Activated T-helper 2 cell treated with anti-CD3 and anti-CD28 coated beads, Interferon-gamma antibody, Interleukin-2, Interleukin-4, amounts not matched to agents 10 μg/mL and 5 μg/mL and 100 μg/mL, durations not matched to agents 14 hours and 24 hours and 36 hours (primary cell): ENCODE results near the gene HRH1. TPM values are rescaled to one million over a fixed set of nuclear protein-coding genes. Genes with fewer than 3 reads are reported as not detected.
"Not testable (repeated sequence)": the region's sequence is repeated elsewhere in the genome, so short reads cannot be mapped to it uniquely, and the experiment has no call there.

ENCODE experiments used
- DNase-seq: peaks from one replicate; pipeline ENCODE4 v3.0.0; 2021; ENCODE audit warnings: low spot score
- H3K27ac Mint-ChIP-seq: one replicate; pipeline ENCODE4 v1.8.0; 2021; ENCODE audit warnings: mixed read lengths
- H3K27me3 Mint-ChIP-seq: one replicate; pipeline ENCODE4 v1.8.0; 2021; ENCODE audit warnings: low read depth, mixed read lengths
- H3K36me3 Mint-ChIP-seq: one replicate; pipeline ENCODE4 v1.8.0; 2021; ENCODE audit warnings: low read depth, mixed read lengths
- H3K4me1 Mint-ChIP-seq: one replicate; pipeline ENCODE4 v1.8.0; 2021; ENCODE audit warnings: low read depth, mixed read lengths
- H3K4me3 Mint-ChIP-seq: one replicate; pipeline ENCODE4 v1.8.0; 2021; ENCODE audit warnings: low read depth, mild to moderate bottlenecking, moderate library complexity, mixed read lengths
- H3K9me3 Mint-ChIP-seq: one replicate; pipeline ENCODE4 v1.8.0; 2021; ENCODE audit warnings: mixed read lengths
- intact Hi-C: fragments of 100-400 bp; cut with micrococcal nuclease; formaldehyde crosslinking; loops from one replicate; pipeline ENCODE4 v1.15.1; 2023
- total RNA-seq: library from RNA; stranded (reverse); gene quantifications from 2 replicates; pipeline ENCODE4 v1.2.3, GENCODE V29; 2022

Gene HRH1
- total RNA-seq, 1 donor from 2014 or later, result 1.3 TPM

DNA sequence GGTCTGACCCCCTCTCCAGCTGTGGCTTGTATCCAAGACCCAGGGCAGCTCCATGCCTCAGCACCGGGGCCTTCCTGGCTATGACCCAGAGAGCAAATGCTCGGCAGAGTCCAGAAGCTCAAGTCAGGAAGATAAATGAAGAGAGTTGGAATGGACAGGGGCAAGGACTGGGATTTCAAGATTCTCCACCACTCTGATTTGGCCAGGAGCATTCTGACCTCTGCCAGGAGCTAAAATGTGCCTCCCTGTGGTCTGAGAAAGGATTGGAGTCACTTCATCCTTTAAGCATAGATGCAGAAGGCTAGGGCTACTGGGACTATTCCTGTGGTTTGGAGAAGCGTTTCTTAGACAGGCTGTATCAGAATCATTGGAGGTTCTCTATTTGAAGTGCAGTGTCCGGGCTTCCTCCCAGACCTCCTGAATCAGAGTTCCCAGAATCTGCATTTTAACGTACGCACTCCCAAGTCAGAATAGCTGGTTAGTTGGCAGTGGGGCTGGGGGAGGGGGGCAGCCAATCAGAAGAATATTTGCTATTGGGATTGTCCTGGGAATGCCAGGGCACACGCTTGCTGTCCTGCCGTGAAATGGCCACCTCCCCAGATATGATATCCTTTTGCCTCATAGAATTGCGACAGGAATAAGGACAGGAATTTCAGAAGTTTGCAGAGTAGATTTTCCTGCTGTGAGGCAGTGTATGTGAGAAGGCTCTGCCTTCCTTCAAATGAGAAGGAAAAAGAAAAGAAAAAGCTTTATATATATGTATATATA, 57.4 kb downstream of the HRH1 start:
- peaks cover 20% of the 10 kb centered on the region for H3K27me3 Mint-ChIP-seq
- peaks cover 4% of the 10 kb centered on the region for H3K4me1 Mint-ChIP-seq
- intact Hi-C loops, result no loop called here
- no peak for DNase-seq
- no peak overlapping the region for H3K4me3 Mint-ChIP-seq
- H3K27ac Mint-ChIP-seq, result no peak overlapping the region
- no peaks in the 10 kb centered on the region for H3K36me3 Mint-ChIP-seq
- H3K9me3 Mint-ChIP-seq, result no peaks in the 10 kb centered on the region

DNA sequence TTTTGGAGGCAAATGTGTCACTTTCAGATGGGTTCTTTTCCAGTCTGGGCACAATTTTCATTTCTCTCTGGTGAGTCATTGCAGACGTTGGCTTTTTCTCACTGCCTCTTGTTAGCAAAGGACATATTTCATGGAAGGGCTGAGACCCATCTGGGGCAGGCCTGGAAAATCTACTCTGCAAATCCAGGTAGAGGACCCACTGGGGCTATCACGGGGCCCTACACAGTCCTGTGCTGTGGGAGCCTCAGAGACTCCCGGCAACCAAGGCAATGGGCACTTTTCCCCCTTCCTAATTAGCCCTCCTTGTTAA, 58.0 kb downstream of the HRH1 start:
- no peak overlapping the region for H3K4me3 Mint-ChIP-seq
- no peak for DNase-seq
- H3K4me1 Mint-ChIP-seq, result peaks cover 4% of the 10 kb centered on the region
- no peaks in the 10 kb centered on the region for H3K36me3 Mint-ChIP-seq
- H3K9me3 Mint-ChIP-seq, result no peaks in the 10 kb centered on the region
- intact Hi-C loops, result no loop called here
- no peak overlapping the region for H3K27ac Mint-ChIP-seq
- peaks cover 20% of the 10 kb centered on the region for H3K27me3 Mint-ChIP-seq

DNA sequence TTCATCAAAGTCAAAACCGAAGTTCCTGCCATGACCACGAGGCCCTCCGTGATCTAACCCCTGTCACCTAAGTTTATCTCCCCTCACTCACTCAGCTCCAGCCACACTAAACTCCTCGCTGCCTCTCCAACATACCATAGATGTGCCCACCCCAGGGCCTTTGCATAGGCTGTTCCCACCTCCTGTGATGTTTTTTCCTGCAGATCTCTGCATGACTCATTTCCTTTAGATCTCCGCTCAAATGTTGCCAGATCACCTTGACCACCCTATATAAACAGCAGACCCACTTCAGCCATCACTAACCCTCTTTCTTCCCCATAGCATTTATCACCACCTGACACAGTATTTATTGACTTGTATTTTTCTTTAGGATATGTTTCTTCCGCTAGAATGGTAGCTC, 58.5 kb downstream of the HRH1 start:
- intact Hi-C loops, result no loop called here
- H3K27ac Mint-ChIP-seq, result no peak overlapping the region
- H3K4me1 Mint-ChIP-seq, result peaks cover 5% of the 10 kb centered on the region
- H3K4me3 Mint-ChIP-seq, result no peak overlapping the region
- peaks cover 20% of the 10 kb centered on the region for H3K27me3 Mint-ChIP-seq
- H3K36me3 Mint-ChIP-seq, result no peaks in the 10 kb centered on the region
- no peaks in the 10 kb centered on the region for H3K9me3 Mint-ChIP-seq
- no peak for DNase-seq

DNA sequence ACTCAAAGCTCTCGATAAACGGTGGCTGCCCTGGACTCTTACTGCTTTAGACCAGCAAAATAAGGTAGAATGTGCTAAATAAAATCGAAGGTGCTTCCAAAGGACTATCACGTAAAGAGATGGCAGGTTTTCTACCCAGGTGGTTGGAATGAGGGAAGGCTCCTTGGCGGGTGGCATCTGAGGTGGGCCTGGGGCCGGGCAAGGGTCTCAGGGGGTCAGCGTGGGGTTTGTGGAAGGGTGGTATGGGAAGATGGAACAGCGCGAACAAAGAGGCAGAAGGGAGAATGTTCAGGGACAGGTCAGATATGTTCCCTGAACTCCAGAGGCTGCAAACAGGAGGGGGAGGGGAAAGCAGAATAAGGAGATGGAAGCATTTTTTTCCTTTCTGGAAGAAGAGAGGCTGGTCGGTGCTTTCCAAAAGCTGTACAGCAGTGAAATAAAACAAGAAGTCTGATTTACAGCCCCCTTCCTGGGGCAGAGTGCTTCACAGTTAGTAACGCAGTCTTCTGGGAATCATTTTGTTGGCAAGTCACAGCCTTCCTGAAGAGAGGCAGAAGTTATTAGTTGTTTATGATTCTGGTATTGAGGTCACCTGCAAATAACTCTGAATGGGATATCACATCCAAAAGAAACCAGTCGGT, 59.6 kb downstream of the HRH1 start:
- intact Hi-C loops, result no loop called here
- peaks cover 20% of the 10 kb centered on the region for H3K27me3 Mint-ChIP-seq

DNA sequence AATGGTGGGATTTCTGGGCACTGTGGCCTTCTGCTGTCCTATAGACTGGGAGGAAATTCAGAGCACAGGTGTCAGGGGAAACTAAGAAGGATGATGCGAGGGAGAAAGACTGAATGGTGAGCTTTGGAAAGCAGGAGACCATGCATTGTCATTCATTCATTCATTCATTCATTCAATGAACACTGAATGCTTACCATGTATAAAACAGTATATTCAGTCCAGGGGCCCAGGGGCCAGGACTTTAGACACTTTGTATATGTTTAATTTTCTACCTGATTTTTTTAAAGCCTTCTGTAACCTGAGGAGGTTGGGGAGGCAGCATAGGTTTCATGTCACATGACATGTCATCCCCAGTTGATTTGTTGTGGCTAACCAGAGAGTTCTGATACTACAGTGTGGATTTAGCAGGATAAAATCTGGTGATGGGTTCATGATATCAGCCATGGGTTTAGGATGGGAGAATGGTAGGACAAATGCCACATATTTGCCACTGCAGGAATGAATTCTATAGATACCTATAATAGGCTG, 60.2 kb downstream of the HRH1 start:
- no peak overlapping the region for H3K27ac Mint-ChIP-seq
- no peak for DNase-seq
- H3K4me3 Mint-ChIP-seq, result no peak overlapping the region
- peaks cover 20% of the 10 kb centered on the region for H3K27me3 Mint-ChIP-seq
- peaks cover 5% of the 10 kb centered on the region for H3K4me1 Mint-ChIP-seq
- intact Hi-C loops, result no loop called here
- H3K9me3 Mint-ChIP-seq, result no peaks in the 10 kb centered on the region
- H3K36me3 Mint-ChIP-seq, result no peaks in the 10 kb centered on the region

More for the DNA sequence above, 59.6 kb downstream of the HRH1 start:
- Mint-ChIP-seq H3K36me3 (no peaks in the 10 kb centered on the region), H3K4me1 (peaks cover 5% of the 10 kb centered on the region), H3K4me3 (no peak overlapping the region), H3K27ac (no peak overlapping the region), H3K9me3 (no peaks in the 10 kb centered on the region)
- DNase-seq, result no peak

DNA sequence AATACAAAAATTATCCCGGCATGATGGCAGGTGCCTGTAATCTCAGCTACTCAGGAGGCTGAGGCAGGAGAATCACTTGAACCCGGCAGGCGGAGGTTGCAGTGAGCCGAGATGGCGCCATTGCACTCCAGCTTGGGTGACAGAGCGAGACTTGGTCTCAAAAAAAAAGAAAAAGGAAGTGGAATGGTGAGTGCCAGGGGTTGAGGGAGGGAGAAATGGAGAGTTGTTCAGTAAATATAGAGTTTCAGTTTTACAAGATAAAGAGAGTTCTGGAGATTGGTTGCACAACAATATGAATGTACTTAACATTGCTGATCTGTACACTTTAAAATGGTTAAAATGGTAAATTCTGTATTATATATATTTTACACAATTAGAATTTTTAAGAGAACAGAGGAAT, 63.1 kb downstream of the HRH1 start:
- H3K4me3 Mint-ChIP-seq, DNase-seq, intact Hi-C loops, H3K36me3 Mint-ChIP-seq, H3K27ac Mint-ChIP-seq, H3K9me3 Mint-ChIP-seq, H3K4me1 Mint-ChIP-seq: not testable (repeated sequence)
- H3K27me3 Mint-ChIP-seq, result peaks cover 22% of the 10 kb centered on the region

DNA sequence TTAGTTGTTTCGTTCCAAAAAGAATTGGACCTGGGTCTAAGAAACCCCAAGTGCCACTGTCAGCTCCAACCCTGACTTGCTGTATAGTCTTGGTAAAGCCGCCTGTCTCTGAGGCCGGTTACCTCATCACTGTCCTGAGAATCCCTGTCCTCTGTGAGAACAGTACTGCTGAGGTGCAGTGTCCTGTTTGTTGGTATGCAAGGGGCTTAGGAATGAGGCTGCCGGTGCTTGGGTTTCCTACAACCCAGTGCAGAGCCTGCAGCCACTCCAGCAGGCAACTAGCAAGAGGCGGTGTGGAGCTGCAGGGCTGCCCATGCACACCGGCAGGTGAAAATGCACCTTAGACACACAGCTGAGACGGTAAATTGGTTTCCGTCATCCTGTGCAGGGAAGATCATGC, 65.9 kb downstream of the HRH1 start:
- no peak for DNase-seq
- Mint-ChIP-seq H3K27ac (no peak overlapping the region), H3K4me3 (no peak overlapping the region), H3K4me1 (peaks cover 3% of the 10 kb centered on the region), H3K36me3 (no peaks in the 10 kb centered on the region), H3K9me3 (no peaks in the 10 kb centered on the region), H3K27me3 (peaks cover 9% of the 10 kb centered on the region)
- intact Hi-C loops, result no loop called here

DNA sequence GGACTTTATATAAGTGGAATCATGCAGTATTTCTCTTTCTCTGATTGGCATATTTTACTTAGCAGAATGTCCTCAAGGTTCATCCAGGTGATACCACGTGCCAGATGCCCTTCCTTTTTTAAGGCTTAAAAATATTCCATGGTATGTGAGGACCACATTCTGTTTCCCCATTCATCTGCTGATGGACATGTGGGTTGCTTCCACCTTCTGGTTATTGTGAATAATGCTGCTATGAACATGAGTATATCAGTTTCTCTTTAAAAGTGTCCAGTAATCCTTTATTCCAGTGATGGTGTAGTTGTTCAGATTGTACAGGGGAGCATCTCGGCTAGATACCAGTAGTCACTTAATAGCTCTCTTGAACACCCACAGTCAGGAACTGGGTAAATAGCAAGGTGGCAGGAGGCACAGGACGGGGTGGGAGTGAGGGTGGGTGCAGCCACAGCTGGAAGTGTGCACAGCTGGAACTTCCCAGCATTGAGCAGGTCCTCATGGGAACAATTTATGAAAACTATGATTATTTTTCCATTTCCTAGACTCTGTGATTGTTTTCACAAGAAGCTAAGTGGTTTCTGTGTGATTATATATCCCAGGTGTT, 67.6 kb downstream of the HRH1 start:
- no peaks in the 10 kb centered on the region for H3K9me3 Mint-ChIP-seq
- H3K4me3 Mint-ChIP-seq, result no peak overlapping the region
- no peak overlapping the region for H3K27ac Mint-ChIP-seq
- H3K36me3 Mint-ChIP-seq, result no peaks in the 10 kb centered on the region
- peaks cover 7% of the 10 kb centered on the region for H3K27me3 Mint-ChIP-seq
- intact Hi-C loops, result no loop called here
- H3K4me1 Mint-ChIP-seq, result peaks cover 12% of the 10 kb centered on the region
- DNase-seq, result no peak

DNA sequence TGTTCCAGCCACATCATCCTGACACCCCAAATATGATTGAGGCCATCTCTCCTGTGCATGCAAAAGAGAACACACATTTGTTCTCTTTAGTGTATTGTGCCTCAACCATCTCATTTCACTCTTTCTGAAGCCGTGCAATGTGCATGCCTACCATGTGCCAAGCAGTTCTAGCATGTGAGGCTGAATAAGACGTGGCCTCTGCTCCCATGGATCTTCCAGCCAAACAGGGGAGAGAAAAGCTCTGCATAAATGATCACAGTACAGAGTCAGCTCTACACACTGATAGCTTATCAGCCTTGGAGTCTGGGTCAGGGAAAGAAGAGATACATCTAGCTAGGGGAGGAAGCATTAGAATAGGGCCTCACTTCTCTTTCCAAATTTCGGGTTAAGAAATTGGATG, 69.7 kb downstream of the HRH1 start:
- DNase-seq, result no peak
- Mint-ChIP-seq H3K9me3 (no peaks in the 10 kb centered on the region), H3K27ac (no peak overlapping the region), H3K4me1 (peaks cover 11% of the 10 kb centered on the region), H3K27me3 (peaks cover 7% of the 10 kb centered on the region), H3K4me3 (no peak overlapping the region), H3K36me3 (no peaks in the 10 kb centered on the region)
- intact Hi-C loops, result no loop called here

DNA sequence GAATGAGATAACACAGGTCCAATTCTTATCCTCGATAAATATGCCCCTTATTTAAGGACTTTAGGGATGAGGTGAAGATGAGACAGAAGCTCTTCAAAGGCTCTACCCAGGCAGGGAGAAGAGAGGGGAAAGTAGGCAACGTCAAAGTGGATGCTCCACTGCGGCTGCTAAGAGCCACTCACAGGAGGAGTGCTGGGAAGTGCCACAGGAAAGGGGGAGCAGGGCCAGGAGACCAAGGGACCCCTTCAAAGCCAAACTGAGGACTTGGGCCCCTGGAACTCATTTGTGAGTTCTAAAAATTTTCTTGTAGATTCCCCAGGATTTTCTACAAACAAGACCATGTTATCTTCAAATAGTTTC, 70.6 kb downstream of the HRH1 start:
- no peak overlapping the region for H3K4me3 Mint-ChIP-seq
- DNase-seq, result no peak
- intact Hi-C loops, result no loop called here
- H3K9me3 Mint-ChIP-seq, result no peaks in the 10 kb centered on the region
- peaks cover 10% of the 10 kb centered on the region for H3K27me3 Mint-ChIP-seq
- no peaks in the 10 kb centered on the region for H3K36me3 Mint-ChIP-seq
- H3K4me1 Mint-ChIP-seq, result peaks cover 11% of the 10 kb centered on the region
- H3K27ac Mint-ChIP-seq, result no peak overlapping the region

DNA sequence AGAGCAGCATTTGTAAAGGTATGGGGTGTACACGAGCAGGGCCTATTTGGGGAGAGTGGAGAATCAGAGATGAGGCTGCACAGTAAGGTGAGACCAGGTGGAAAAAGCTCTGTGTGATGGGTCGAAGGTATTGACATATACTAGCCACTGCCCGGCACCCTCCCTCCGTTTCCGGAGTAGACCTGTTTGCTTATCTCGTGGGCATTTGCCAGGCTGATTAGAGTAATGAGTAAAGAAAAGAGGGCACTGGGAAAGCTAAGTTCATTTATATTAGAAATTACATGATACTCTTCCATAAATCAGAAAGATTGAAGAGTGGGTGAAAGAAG, 71.7 kb downstream of the HRH1 start:
- Mint-ChIP-seq H3K36me3 (no peaks in the 10 kb centered on the region), H3K4me3 (no peak overlapping the region), H3K9me3 (no peaks in the 10 kb centered on the region), H3K4me1 (peaks cover 11% of the 10 kb centered on the region), H3K27ac (no peak overlapping the region), H3K27me3 (peaks cover 13% of the 10 kb centered on the region)
- intact Hi-C loops, result no loop called here
- no peak for DNase-seq

DNA sequence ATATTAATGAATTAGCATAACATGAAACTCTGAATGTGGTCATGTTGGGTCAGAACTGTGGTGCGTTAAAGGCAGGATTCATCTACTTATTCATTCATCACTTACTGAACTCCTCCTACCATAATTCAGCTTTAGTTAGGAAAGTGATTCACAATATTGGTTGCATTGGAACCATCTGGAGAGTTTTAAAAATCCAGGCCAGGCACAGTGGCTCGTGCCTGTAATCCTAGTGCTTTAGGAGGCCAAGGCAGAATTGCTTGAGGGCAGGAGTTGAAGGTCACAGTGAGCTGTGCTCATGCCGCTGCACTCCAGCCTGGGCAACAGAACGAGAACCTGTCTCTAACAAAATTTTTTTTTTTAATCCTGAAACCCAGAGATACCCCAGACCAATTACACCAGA, 73.7 kb downstream of the HRH1 start:
- Mint-ChIP-seq H3K9me3 (no peaks in the 10 kb centered on the region), H3K4me3 (no peak overlapping the region), H3K4me1 (peaks cover 11% of the 10 kb centered on the region), H3K27ac (no peak overlapping the region), H3K27me3 (peaks cover 23% of the 10 kb centered on the region), H3K36me3 (no peaks in the 10 kb centered on the region)
- intact Hi-C loops, result no loop called here
- no peak for DNase-seq

DNA sequence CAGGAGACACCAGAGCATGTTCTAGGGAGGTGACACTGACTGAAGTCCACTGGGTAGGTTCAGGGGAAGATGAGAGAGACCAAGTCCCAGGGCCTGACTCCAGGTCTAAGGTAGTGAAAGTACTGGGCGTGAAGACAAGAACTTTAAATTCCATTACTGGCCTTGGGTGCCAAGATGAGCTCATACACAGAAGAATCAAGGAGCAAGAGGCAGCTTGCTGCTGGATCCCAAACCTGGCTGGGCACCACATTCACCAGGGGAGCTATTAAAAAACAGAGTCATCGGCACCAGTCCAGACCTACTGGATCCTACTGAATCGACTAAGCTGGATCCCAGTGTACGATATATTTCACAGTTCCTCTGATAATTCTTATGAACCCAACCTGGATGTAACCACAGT, 75.8 kb downstream of the HRH1 start:
- peaks cover 11% of the 10 kb centered on the region for H3K4me1 Mint-ChIP-seq
- H3K27ac Mint-ChIP-seq, result no peak overlapping the region
- H3K36me3 Mint-ChIP-seq, result no peaks in the 10 kb centered on the region
- H3K4me3 Mint-ChIP-seq, result no peak overlapping the region
- no peaks in the 10 kb centered on the region for H3K9me3 Mint-ChIP-seq
- H3K27me3 Mint-ChIP-seq, result peaks cover 38% of the 10 kb centered on the region
- DNase-seq, result no peak
- intact Hi-C loops, result no loop called here
